HUES64 (cell line): ENCODE measurements around the gene MKLN1.

Experiments used
- H3K27ac ChIP-seq: 2 replicates; pipeline ENCODE4 v1.7.0; 2013; ENCODE audit warnings: low read depth, low read length, inconsistent platforms
- H3K27me3 ChIP-seq: 2 replicates; pipeline ENCODE4 v1.6.1; 2013; ENCODE audit warnings: mild to moderate bottlenecking, low read length; ENCODE audit not compliant: insufficient read depth
- H3K36me3 ChIP-seq: 2 replicates; pipeline ENCODE4 v1.6.1; 2013; ENCODE audit warnings: mild to moderate bottlenecking, low read length; ENCODE audit not compliant: insufficient read depth
- H3K4me1 ChIP-seq: 2 replicates; pipeline ENCODE4 v1.6.1; 2013; ENCODE audit warnings: mild to moderate bottlenecking, low read length, moderate library complexity; ENCODE audit not compliant: insufficient read depth
- H3K4me3 ChIP-seq: 2 replicates; pipeline ENCODE4 v1.5.1; 2013; ENCODE audit warnings: mild to moderate bottlenecking, low read length, moderate library complexity
- H3K9ac ChIP-seq: 2 replicates; pipeline ENCODE4 v1.6.1; 2013; ENCODE audit warnings: mild to moderate bottlenecking, low read depth, low read length
- H3K9me3 ChIP-seq: 2 replicates; pipeline ENCODE4 v1.6.1; 2013; ENCODE audit warnings: low read depth, low read length; ENCODE audit not compliant: insufficient read depth
- WGBS: fragments of 150-250, 120-280 bp; methylation state at CpG from one replicate; pipeline ENCODE4 v1.1.7; 2013; ENCODE audit warnings: missing lambda C conversion rate; 5-methylcytosine and 5-hydroxymethylcytosine counted together

Gene MKLN1

DNA sequence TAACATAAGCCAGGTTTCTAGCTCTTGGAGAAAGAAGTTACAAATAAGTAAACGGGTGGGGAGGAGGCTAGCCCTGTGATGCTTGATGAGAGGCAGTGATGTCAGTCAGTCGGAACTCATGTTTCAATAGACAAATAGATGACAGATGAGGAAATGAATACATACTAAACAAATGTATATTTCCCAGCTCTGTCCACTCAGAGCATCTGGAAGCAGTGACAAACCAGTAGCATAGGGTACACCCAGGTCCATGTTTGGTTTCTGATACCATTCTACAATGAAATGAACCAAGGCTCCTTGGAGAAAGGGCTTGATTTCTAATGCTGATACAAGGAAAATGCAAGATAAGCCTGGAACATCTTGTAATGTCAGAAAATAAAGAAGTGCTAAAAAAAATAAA, 198.1 kb downstream of the MKLN1 start:
- no peak overlapping the region for H3K27ac ChIP-seq
- peaks cover 52% of the 10 kb centered on the region for H3K4me1 ChIP-seq
- peaks cover 35% of the 10 kb centered on the region; the same call in 1 of the 2 replicates for H3K36me3 ChIP-seq
- no peak overlapping the region for H3K4me3 ChIP-seq
- no peak overlapping the region for H3K9ac ChIP-seq
- H3K27me3 ChIP-seq: no peaks in the 10 kb centered on the region
- no peaks in the 10 kb centered on the region for H3K9me3 ChIP-seq
- 87% methylated on average over 2 of the region's 2 CpGs for WGBS

DNA sequence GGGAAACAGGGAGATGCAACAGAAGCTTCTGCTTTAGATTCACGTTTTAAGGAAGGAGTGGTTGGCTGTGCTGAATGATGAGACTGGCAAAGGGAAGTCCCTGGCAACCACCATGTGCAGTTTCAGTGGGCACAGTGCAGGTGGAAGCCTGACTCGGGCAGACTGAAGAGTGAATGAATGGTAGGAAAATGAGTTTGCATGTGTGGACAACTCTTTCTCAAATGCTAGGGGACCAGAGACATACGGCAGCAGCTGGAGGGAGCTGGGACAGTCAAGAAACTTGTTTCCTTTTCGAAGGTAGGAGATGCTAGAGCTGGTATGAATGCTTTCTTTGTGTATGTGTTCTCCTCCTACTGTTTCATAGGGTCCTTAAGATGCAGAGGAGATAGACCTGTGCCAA, 199.8 kb downstream of the MKLN1 start:
- Histone ChIP-seq H3K9me3 (no peaks in the 10 kb centered on the region), H3K4me1 (peaks cover 42% of the 10 kb centered on the region), H3K9ac (no peak overlapping the region), H3K27me3 (no peaks in the 10 kb centered on the region), H3K36me3 (peaks cover 40% of the 10 kb centered on the region), H3K27ac (no peak overlapping the region), H3K4me3 (no peak overlapping the region)
- 62% methylated on average over 4 of the region's 4 CpGs for WGBS

DNA sequence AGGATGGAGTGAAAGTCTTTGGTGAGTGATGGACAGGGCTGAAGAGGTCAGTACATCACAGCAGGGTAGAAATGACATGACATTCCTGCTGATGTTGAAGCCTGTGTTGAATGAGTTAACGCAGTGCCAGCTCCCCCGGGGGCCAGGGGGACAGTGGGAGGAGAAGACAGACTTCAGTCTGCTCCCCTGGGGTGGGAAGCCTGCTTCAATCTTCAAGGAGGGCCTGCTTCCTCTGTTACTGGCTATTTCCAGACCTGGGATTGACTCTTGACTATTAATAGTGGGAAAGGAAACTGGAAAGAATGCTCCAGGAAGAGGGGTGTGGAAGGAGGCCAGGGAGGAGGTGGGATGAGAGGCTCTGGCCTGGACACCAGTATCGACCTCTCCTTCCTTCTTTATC, 201.5 kb downstream of the MKLN1 start:
- Histone ChIP-seq H3K4me3 (no peak overlapping the region), H3K27me3 (no peaks in the 10 kb centered on the region), H3K9ac (no peak overlapping the region), H3K4me1 (peaks cover 35% of the 10 kb centered on the region), H3K9me3 (no peaks in the 10 kb centered on the region), H3K36me3 (peaks cover 57% of the 10 kb centered on the region), H3K27ac (peak overlapping the region; percentile 62; the same call in 1 of the 2 replicates)
- 63% methylated on average over 3 of the region's 3 CpGs for WGBS

DNA sequence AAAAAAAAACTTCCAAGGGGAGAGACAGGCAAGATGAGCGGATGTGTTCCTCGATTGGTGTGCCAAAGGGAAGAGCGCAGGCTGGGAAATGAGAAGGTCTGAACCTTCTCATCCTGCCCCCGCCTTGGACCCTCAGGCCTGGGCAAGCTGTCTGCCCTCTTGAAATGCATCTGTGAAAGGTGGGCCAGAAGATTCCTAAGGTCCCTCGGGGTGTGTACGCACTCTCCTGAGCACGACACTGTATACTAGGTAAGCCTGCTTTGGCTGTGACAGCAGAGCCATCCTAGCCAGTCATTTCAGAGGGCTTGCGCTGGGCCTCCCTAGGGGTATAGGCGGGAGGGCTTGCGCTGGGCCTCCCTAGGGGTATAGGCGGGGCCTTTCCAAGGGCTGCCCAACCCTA, 201.9 kb downstream of the MKLN1 start:
- WGBS: 86% methylated on average over 11 of the region's 11 CpGs
- Histone ChIP-seq H3K9ac (no peak overlapping the region), H3K36me3 (peaks cover 57% of the 10 kb centered on the region), H3K27me3 (no peaks in the 10 kb centered on the region), H3K27ac (peak overlapping the region; percentile 62; the same call in 1 of the 2 replicates), H3K4me1 (peaks cover 30% of the 10 kb centered on the region), H3K4me3 (no peak overlapping the region), H3K9me3 (no peaks in the 10 kb centered on the region)

DNA sequence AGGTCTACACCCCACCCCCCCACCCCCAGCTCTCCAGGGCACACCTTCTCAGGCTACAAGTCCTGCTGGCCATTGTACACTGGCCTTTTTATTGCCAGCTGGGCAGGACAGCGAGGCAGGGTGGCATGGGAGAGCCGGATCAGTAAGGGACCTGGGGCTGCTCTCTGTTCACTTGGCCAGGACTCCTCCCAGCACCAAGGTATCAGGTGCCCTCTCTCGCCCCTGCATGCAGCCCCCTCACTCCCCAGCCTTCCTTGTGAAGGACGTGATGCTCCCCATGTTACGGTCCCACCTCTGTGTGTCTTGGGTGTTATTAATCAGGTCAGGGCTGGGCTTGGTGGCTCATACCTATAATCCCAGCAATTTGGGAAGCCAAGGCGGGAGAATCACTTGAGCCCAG, 202.5 kb downstream of the MKLN1 start:
- H3K4me1 ChIP-seq: peaks cover 25% of the 10 kb centered on the region

DNA sequence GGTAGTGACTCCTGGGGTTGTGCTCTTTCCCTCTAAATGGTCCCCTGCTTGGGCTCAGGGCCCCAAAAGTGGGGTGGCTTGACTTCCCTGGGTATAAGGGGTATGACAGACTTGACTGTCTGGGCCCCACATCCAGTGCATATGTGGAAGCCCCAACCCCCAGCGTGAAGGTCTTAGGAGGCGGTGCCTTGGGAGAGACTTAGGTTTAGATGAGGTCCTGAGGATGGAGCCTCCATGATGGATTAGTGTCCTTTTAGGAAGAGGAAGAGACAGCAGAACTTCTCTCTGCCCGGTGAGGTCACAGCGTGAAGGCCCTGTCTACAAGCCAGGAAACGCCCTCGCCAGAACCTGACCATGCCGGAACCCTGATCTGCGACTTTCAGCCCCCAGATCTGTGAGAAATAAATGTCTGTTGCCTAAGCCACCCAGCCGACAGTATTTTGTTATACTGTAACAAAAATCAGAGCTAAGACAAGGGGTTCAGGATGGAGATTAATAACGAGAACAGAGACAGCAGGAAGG, 205.0 kb downstream of the MKLN1 start:
- H3K36me3 ChIP-seq: peaks cover 69% of the 10 kb centered on the region
- no peaks in the 10 kb centered on the region for H3K27me3 ChIP-seq
- 91% methylated on average over 10 of the region's 10 CpGs for WGBS
- peaks cover 22% of the 10 kb centered on the region for H3K4me1 ChIP-seq
- H3K27ac ChIP-seq: no peak overlapping the region
- H3K4me3 ChIP-seq: no peak overlapping the region
- H3K9me3 ChIP-seq: no peaks in the 10 kb centered on the region
- H3K9ac ChIP-seq: no peak overlapping the region

More for the DNA sequence above, 202.5 kb downstream of the MKLN1 start:
- 96% methylated on average over 6 of the region's 6 CpGs for WGBS
- no peak overlapping the region for H3K4me3 ChIP-seq
- peaks cover 57% of the 10 kb centered on the region for H3K36me3 ChIP-seq
- no peak overlapping the region for H3K27ac ChIP-seq
- H3K9me3 ChIP-seq: no peaks in the 10 kb centered on the region
- H3K27me3 ChIP-seq: no peaks in the 10 kb centered on the region
- H3K9ac ChIP-seq: no peak overlapping the region

DNA sequence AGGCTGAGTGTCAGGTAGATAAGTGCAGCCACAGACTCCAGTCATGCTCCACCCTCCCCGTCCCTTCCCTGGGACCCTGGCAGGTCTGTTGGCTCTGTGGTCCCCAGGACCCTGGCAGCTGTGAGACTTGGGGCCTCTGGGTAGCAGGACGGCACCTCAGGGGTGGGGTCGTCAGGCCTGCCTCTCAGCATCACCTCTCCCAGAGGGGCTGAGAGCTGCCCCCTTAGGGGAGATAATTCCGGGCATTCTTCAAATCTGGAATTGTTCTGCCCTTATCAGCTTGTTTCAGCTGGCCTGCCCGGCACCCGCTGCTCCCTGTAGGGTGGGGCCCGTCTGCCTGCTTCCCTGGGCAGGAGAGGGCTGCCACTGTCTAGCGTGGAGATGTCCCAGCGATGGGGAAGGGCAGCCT, 205.5 kb downstream of the MKLN1 start:
- Histone ChIP-seq H3K36me3 (peaks cover 74% of the 10 kb centered on the region), H3K27ac (no peak overlapping the region), H3K9ac (no peak overlapping the region), H3K27me3 (no peaks in the 10 kb centered on the region), H3K4me1 (peaks cover 22% of the 10 kb centered on the region), H3K4me3 (no peak overlapping the region), H3K9me3 (no peaks in the 10 kb centered on the region)
- 90% methylated on average over 9 of the region's 9 CpGs for WGBS

DNA sequence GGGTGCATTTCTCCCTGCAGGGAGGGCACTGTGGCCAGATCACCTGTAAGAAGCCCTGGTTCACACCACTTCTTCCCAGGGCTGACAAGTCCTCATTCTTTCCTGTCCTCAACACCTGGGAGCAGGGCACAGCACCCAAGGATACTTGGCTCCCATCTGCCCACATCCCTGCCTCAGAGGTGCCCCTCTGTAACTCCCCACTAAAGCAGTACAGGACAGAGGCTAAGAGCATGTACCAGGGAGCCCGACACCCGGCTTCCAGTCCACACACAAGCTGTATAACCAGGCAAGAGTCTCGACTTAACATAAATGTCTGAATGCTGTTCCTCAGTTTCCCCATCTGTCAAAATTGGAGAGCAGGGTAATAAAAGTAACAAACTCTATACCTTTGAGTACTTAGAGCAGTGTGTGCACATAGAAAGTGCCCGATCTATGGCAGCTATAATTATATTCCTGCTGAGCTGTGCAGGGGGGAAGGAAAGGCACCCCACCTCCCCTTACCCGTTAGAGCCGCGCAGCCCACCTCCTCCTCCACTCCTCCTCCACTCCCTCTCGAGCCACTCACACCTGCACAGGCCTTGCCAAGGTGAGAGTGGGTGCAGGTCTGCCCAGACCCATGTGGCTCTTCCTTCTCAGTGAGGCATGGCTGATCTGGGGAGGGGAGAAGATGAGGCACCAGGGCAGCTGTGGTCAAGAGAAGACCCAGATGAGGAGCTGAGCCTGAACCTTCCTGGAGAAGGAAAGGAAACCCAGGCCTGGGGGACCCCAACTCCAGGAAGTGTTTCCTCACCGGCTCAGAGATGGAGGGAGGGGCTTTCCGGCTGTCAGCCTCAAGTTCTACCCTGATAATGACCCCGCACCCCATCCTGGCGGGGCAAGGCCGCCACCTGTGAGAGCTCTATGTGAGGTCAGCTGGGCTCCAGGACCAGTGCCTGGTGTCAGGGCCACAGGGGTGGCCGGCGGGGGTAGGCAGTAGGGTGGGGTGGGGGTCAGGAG, 206.2 kb downstream of the MKLN1 start:
- WGBS: 93% methylated on average over 9 of the region's 15 CpGs
- Histone ChIP-seq H3K27ac (no peak overlapping the region), H3K9me3 (no peaks in the 10 kb centered on the region), H3K36me3 (peaks cover 77% of the 10 kb centered on the region), H3K9ac (no peak overlapping the region), H3K4me1 (peaks cover 29% of the 10 kb centered on the region), H3K27me3 (no peaks in the 10 kb centered on the region), H3K4me3 (no peak overlapping the region)

DNA sequence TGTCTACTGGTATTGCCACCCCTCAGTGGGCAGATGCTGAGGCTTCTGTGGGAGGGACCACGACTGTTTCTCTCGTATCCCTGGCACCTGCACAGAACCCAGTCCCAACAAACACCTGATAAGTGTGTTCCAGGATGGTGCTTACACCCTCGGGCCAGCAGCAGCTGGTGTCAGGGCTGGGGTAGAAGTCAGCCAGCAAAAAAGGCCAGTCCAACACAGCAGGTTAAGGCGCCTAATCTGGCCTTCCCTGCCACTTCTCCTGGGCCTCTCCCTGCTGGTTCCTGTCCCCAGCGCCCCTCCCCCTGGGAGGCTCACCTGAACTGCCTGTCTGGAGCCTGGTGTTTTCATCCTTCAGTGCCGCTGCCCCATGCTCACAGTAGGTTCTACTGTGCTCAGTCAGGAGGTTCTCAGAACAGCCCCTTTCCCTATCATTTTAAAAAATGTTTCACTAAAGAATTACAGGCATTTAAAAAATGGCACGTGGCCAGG, 208.7 kb downstream of the MKLN1 start:
- 78% methylated on average over 7 of the region's 7 CpGs for WGBS
- Histone ChIP-seq H3K27me3 (no peaks in the 10 kb centered on the region), H3K27ac (no peak overlapping the region), H3K9ac (no peak overlapping the region), H3K36me3 (peaks cover 83% of the 10 kb centered on the region), H3K4me1 (peaks cover 40% of the 10 kb centered on the region), H3K9me3 (no peaks in the 10 kb centered on the region), H3K4me3 (no peak overlapping the region)

DNA sequence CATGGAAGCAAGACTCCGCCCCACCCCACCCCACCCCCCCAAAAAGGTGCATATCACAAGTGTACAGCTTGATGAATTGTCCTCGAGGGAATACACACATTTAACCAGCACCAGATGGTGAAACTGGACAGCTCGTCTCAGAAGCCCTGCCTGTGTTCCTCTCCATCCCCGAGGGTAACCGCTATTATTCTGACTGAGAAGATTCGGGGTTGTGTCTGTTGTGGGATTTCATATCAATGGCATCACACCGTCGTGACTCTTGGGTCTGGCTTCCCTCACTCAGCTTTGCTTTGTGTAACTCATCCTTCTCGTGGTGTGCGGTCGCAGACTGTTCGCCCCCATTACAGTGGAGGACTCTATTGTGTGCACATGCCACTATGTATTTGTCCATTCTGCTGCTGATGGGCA, 209.9 kb downstream of the MKLN1 start:
- 96% methylated on average over 12 of the region's 12 CpGs for WGBS
- H3K27me3 ChIP-seq: no peaks in the 10 kb centered on the region
- peak overlapping the region; percentile 68; the same call in 1 of the 2 replicates for H3K27ac ChIP-seq
- H3K4me3 ChIP-seq: no peak overlapping the region
- H3K9me3 ChIP-seq: no peaks in the 10 kb centered on the region
- H3K4me1 ChIP-seq: peaks cover 42% of the 10 kb centered on the region
- H3K36me3 ChIP-seq: peaks cover 88% of the 10 kb centered on the region
- H3K9ac ChIP-seq: no peak overlapping the region

DNA sequence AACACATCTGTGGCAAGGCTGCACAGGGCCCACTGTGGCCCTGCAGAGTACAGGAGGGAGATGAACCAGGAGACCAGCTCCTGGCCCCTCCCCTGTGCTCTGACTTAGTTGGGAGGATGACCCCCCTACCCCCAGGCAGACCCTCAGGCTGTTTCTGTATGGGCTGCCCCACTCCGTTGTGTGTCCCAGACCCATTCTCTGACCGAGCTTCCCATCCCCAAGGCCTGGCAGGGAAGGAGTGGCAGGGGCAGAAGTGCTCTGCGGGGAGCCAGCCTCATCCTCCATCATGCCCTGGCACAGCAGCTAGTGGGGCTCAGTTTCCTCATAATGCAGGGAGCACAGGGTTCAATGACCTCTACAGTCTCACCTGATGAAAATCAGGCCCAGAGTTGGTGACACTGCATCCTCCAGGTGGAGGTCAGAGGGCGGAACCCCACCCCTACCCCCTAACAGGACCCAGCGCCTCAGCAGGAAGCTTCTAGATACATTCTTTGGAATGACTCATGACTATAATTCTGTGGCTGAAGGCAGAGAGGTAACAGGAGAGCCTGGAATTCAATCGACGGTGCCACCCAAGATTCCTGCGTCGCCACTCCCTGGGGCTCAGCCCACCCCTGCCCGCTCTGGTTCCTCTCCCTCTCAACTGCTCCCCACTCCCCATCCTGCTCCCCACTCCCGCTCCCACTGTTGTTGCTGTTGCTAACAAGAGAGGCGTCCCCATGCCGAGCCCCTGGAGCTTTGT, 210.6 kb downstream of the MKLN1 start:
- no peak overlapping the region for H3K9ac ChIP-seq
- 82% methylated on average over 13 of the region's 13 CpGs for WGBS
- no peaks in the 10 kb centered on the region for H3K27me3 ChIP-seq
- H3K9me3 ChIP-seq: no peaks in the 10 kb centered on the region
- H3K36me3 ChIP-seq: peaks cover 88% of the 10 kb centered on the region
- peak overlapping the region; percentile 68 for H3K27ac ChIP-seq
- no peak overlapping the region for H3K4me3 ChIP-seq
- H3K4me1 ChIP-seq: peaks cover 44% of the 10 kb centered on the region
